Measurements from ENCODE around the gene MYOM1. TPM values are rescaled to one million over a fixed set of nuclear protein-coding genes. Genes with fewer than 3 reads are reported as not detected.

Gene MYOM1
- total RNA-seq, 1 donor from 2014 or later: 1.1 TPM

DNA sequence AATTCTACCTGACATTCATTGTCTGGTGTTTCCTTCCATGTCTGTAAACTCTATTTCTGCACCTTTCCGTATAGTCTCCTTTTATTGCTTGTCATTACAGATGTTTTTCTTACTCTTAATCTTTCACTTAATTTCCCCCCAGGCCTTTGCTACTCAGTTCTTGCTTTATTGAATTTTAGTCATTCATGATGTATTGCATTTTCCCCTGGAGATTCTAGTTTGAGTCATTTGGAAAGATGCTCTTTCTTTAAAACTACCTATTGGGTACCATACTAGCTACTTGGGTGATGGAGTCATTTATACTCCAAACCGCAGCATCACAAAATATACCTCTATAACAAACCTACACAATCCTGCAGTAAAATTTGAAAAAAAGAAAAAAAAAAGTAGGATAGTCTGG lies 179.6 kb downstream of the MYOM1 start:
- no peak for DNase-seq (ENCODE audit: low spot score, unreplicated experiment)
- peaks cover 26% of the 10 kb centered on the region for H3K4me1 Mint-ChIP-seq (ENCODE audit: low read depth)
- TF ChIP-seq, protein P1, sequence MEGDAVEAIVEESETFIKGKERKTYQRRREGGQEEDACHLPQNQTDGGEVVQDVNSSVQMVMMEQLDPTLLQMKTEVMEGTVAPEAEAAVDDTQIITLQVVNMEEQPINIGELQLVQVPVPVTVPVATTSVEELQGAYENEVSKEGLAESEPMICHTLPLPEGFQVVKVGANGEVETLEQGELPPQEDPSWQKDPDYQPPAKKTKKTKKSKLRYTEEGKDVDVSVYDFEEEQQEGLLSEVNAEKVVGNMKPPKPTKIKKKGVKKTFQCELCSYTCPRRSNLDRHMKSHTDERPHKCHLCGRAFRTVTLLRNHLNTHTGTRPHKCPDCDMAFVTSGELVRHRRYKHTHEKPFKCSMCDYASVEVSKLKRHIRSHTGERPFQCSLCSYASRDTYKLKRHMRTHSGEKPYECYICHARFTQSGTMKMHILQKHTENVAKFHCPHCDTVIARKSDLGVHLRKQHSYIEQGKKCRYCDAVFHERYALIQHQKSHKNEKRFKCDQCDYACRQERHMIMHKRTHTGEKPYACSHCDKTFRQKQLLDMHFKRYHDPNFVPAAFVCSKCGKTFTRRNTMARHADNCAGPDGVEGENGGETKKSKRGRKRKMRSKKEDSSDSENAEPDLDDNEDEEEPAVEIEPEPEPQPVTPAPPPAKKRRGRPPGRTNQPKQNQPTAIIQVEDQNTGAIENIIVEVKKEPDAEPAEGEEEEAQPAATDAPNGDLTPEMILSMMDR (IDR thresholded peaks at IDR 0.05; ENCODE audit: unreplicated experiment): no peak
- H3K27me3 Mint-ChIP-seq: no peaks in the 10 kb centered on the region
- H3K9me3 Mint-ChIP-seq (ENCODE audit: low read depth): no peaks in the 10 kb centered on the region
- no peak overlapping the region for H3K27ac Mint-ChIP-seq
- H3K36me3 Mint-ChIP-seq (ENCODE audit: insufficient read depth): no peaks in the 10 kb centered on the region
- no peak overlapping the region for H3K4me3 Mint-ChIP-seq (ENCODE audit: low read depth)

DNA sequence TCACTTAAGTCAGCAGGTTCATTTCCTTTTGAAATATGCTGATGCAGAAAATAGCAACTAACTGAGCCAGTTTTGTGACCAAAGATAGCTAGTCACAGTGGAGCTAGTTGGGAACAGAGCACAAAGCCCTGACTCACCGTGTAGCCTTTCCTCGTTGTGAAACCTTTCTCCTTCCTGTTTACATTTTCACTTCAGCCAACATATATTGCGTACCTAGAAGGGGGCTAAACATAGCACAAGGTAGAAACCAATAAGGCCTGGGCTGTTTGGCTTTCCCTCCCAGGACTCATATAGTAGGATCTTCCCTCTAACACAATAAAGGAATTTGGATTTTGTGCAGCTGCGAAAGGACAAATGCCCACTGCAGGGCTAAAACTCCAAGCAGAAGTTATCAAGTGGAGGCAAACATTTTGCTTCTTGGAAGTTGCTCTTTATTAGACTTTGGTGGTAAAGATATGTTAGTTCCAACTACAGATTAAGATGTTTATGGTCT lies 182.3 kb downstream of the MYOM1 start:
- H3K4me1 Mint-ChIP-seq (ENCODE audit: low read depth): peaks cover 20% of the 10 kb centered on the region
- TF ChIP-seq, protein P1 (IDR thresholded peaks at IDR 0.05; ENCODE audit: unreplicated experiment): no peak
- H3K27me3 Mint-ChIP-seq: no peaks in the 10 kb centered on the region
- DNase-seq (ENCODE audit: low spot score, unreplicated experiment): no peak
- H3K36me3 Mint-ChIP-seq (ENCODE audit: insufficient read depth): peaks cover 1% of the 10 kb centered on the region
- H3K4me3 Mint-ChIP-seq (ENCODE audit: low read depth): no peak overlapping the region
- no peaks in the 10 kb centered on the region for H3K9me3 Mint-ChIP-seq (ENCODE audit: low read depth)
- H3K27ac Mint-ChIP-seq: peak overlapping the region; percentile 90

DNA sequence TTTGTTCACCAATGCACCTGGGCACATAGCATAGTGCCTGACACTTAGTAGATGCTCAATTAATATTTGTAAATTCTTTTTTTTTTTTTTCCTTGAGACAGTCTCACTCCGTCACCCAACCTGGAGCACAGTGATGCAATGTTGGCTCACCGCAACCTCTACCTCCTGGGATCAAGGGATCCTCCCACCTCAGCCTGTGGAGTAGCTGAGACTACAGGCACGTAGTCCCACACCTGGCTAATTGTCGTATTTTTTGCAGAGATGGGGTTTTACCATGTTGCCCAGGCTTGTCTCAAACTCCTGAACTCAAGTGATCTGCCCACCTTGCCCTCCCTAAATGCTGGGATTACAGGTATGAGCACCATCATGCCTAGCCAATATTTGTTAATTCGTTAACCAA lies 183.7 kb downstream of the MYOM1 start:
- H3K4me1 Mint-ChIP-seq (ENCODE audit: low read depth): peaks cover 10% of the 10 kb centered on the region
- H3K36me3 Mint-ChIP-seq (ENCODE audit: insufficient read depth): peaks cover 1% of the 10 kb centered on the region
- TF ChIP-seq, protein P1 (IDR thresholded peaks at IDR 0.05; ENCODE audit: unreplicated experiment): no peak
- no peak overlapping the region for H3K27ac Mint-ChIP-seq
- no peaks in the 10 kb centered on the region for H3K27me3 Mint-ChIP-seq
- H3K4me3 Mint-ChIP-seq (ENCODE audit: low read depth): no peak overlapping the region
- H3K9me3 Mint-ChIP-seq (ENCODE audit: low read depth): no peaks in the 10 kb centered on the region
- DNase-seq (ENCODE audit: low spot score, unreplicated experiment): no peak

DNA sequence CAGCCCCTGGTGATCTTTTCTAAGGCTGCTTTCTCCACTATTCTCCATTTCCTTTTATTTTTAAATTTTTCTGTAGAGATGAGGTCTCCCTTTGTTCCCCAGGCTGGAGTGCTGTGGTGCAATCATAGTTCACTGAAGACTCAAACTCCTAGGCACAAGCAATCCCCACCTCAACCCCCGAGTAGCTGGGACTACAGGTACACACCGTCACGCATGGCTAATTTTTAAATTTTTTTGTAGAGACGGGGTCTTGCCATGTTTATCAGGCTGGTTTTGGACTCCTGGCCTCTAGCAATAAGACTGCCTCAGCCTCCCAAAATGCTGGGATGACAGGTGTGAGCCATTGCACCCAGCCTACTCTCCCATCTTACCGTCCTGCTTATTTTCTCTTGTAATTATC lies 184.1 kb downstream of the MYOM1 start:
- Mint-ChIP-seq H3K4me3 (ENCODE audit: low read depth) (no peak overlapping the region), H3K9me3 (ENCODE audit: low read depth) (no peaks in the 10 kb centered on the region), H3K36me3 (ENCODE audit: insufficient read depth) (peaks cover 1% of the 10 kb centered on the region), H3K27me3 (no peaks in the 10 kb centered on the region), H3K27ac (no peak overlapping the region), H3K4me1 (ENCODE audit: low read depth) (peaks cover 10% of the 10 kb centered on the region)
- no peak for DNase-seq (ENCODE audit: low spot score, unreplicated experiment)
- TF ChIP-seq, protein P1 (IDR thresholded peaks at IDR 0.05; ENCODE audit: unreplicated experiment): no peak

DNA sequence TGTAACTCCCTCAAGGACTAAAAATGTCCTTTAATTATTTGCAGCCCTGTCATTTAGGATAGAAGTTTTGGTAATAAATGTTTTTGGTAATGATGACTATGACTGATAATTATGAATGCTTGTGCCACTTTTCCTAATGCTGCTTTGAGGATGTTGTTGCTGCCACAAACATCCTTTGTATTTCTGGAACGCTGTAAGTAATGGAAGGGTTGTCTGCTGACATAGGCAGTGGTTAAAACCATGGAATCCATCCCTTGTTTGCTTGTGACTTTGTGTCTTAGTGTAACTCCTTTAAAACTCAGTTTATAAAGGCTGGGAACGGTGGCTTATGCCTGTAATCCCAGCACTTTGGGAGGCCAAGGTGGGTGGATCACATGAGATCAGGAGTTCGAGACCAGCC lies 187.0 kb downstream of the MYOM1 start:
- DNase-seq (ENCODE audit: low spot score, unreplicated experiment): no peak
- TF ChIP-seq, protein P1 (IDR thresholded peaks at IDR 0.05; ENCODE audit: unreplicated experiment): no peak
- Mint-ChIP-seq H3K36me3 (ENCODE audit: insufficient read depth) (peaks cover 1% of the 10 kb centered on the region), H3K4me3 (ENCODE audit: low read depth) (no peak overlapping the region), H3K27me3 (no peaks in the 10 kb centered on the region), H3K9me3 (ENCODE audit: low read depth) (no peaks in the 10 kb centered on the region), H3K27ac (no peak overlapping the region), H3K4me1 (ENCODE audit: low read depth) (peaks cover 10% of the 10 kb centered on the region)

Data from progenitor cell of endocrine pancreas (in vitro differentiated cells).